HG03520 (cell line): Measurements from ENCODE around the gene PLD5.

Source experiments
- ATAC-seq: cut with Tn5 transposase; IDR thresholded peaks from one replicate; pipeline ENCODE4 v1.9.1; 2021; ENCODE audit warnings: mild to moderate bottlenecking, moderate library complexity; ENCODE audit not compliant: unreplicated experiment

The PLD5 gene

DNA sequence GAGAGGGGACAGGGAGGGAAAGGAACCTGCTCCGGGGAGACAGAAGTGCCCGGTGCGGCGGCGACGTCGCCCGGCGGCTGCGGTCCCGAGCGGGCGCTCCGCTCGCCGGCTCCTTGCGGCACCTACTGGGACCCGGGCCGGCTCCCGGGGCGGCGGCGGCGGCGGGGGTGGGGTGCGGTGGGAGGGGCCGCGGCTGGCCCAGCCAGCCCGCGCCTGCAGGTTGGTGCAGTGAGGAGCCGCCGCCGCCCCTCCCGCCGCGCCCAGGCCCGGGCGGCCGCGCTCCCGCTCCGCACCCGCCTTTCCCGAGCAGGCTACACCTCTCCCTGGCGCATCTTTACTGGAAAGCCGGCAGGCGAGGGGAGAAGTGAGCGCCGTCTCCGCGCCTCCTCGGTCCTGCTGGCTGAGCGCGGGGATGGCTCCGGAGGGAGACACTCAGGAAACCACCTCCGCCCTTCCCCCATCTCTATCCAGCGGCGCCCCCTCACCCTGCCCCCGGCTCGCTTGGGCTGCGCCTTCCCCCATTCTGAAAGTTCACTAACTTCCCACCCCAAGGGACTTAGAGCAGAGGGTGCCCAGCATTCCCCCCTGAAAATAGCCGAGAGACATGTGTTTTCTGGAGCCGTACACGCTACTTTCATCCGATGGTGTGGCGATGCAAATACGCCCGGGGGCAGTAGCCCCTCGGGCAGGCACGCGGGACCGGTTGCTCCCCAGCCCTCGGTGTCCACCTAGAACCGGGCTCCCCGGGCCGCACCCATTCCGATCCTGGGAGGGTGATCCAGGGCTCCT lies at the start of gene PLD5:
Gene PLD5 (minus strand): TSS at position 127 of the 789 bp plus-strand sequence.
- no peak for ATAC-seq

- ATAC-seq: no peak
Observed at GRCh38 chr1:242569867-242570266, 45.4 kb upstream of the PLD5 start.

GRCh38 chr1:242568666-242569065 lies 44.2 kb upstream of the PLD5 start:
- ATAC-seq: no peak

DNA sequence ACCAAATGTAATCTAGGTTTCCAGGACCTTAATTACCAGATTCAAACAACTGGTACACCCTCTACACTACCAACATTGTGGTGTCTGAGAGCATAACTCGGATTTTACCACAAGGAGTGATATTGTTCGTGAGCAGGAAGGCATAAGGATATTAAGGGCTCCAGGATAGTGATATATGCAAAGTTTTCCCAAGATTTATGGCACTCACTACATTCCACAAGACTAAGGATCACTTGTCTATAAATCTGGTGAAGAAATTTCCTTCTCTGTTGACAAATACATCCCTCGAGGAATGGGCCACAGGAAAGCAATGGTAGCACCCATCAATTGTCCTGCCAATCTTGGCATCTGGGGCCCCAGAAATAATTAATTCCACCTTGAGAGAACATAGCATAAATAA lies 43.1 kb upstream of the PLD5 start:
- no peak for ATAC-seq

GRCh38 chr1:242556759-242557158 lies 32.3 kb upstream of the PLD5 start:
- ATAC-seq: no peak

DNA sequence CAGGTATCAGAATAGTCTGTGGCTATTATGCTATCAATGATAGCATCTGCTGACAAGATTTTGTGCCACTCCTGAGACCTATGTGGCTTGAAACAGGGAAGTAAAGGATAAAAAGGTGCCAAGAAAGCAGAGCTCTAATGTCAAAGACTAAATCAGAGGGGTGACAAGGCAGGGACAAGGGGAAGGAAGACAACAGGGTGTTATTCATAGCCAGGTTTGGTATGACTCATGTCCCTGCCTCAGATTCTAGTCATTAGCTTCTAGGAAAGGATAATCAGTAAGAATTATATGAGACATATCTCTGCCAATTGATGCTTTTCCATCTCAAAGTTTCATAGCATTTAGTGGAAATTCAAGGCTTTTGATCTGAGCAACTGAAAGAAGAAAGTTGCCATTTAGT lies 31.8 kb upstream of the PLD5 start:
- no peak for ATAC-seq

DNA sequence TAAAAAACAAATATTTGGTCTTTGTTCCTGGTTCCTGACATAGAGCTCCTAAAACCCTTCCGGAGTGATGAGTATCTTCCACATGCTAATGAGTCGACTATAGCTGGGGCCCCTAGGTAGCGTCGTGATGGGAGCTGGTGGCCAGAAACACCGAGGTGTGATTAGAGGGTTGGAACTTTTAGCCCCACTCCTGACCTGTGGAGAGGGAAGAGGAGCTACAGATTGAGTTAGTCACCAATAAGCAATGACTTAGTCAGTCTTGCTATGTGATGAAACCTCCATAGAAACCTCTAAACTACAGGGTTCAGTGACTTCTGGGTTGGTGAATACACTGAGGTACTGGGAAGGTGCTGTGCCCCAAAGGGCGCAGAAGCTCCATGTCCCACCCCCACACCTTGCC lies 30.1 kb upstream of the PLD5 start:
- ATAC-seq: no peak

- no peak for ATAC-seq
Observed at GRCh38 chr1:242546849-242547729, 22.6 kb upstream of the PLD5 start.

DNA sequence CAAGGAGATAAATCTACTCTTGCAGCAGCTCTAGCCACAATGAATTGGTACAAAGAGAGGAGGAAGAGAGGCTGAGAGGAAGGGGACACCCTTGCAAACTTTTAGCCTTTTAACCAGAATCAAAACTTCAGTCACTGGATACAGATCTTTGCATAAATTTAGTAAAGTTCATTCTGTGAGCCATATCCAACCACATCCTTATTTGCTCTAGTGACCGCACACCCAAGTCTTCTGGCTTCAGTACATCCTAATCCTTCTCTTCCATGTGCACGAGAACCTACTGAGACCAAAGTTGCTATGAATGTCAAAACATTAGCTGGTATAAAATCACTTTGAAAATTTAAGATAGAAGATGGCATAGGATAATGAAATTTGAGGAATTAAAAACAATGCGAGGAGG lies 21.9 kb upstream of the PLD5 start:
- no peak for ATAC-seq

- ATAC-seq: no peak
Observed at GRCh38 chr1:242544071-242544470, 19.6 kb upstream of the PLD5 start.

GRCh38 chr1:242542271-242542670 lies 17.8 kb upstream of the PLD5 start:
- no peak for ATAC-seq

- ATAC-seq: no peak
Observed at GRCh38 chr1:242535986-242536385, 11.5 kb upstream of the PLD5 start.

DNA sequence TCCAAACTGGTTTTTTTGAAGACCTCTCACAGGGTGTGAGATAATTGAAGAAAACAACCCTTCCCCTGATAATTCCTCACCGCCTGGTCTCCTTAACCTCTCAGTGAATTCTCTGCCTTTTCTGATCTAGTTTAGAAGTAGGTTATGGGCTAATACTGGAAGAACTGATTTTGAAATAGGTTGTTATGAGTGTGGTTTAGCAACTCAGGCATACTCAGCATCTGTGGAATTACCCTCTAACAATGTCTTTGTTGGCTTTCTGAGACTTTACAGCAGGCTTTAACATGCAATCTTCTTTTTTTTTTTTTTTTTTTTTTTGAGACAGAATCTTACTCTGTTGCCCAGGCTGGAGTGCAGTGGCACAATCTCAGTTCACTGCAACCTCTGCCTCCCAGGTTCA lies 10.3 kb upstream of the PLD5 start:
- no peak for ATAC-seq

- ATAC-seq: no peak
Observed at GRCh38 chr1:242530761-242531160, 6.3 kb upstream of the PLD5 start.

DNA sequence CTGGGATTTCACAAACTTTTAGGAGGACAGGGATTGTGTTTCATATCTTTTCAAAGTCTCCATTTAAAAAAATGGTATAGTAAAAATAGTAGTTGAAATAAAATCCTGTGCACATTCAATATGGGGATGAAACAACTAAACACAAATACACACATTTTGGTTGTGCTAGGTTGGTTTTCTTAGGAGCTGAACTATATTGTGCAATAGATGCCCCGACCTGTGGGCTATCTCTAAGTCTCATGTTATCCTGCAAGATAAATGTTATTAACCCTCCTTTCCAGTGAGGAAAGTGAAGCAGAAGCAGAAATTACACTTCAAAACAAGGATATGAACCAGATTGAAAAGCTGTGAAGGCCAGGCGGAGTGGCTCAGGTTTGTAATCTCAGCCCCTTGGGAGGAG lies 1.3 kb upstream of the PLD5 start:
- ATAC-seq: no peak

DNA sequence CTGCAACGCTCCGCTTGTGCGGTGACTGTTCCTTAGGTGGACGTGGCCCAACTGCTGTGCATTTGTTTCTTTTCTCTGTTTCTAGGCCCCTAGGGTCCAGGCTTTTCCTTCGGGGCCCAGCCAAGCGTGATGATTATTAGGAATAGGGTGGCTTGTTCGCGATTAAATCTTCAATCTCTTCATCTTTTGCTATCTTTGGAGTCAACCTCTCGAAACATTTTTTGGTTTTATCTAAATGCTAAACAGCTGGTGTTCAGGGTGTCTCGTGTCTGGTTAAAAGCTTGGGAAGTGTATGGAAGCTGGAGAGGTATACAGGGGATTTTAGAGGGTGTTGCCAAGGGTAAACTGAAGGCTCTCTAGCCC lies 844 bp upstream of the PLD5 start:
- ATAC-seq: no peak

GRCh38 chr1:242523719-242524570 lies 552 bp downstream of the PLD5 start:
- ATAC-seq: no peak

GRCh38 chr1:242522996-242523718 lies 1.3 kb downstream of the PLD5 start:
- no peak for ATAC-seq

DNA sequence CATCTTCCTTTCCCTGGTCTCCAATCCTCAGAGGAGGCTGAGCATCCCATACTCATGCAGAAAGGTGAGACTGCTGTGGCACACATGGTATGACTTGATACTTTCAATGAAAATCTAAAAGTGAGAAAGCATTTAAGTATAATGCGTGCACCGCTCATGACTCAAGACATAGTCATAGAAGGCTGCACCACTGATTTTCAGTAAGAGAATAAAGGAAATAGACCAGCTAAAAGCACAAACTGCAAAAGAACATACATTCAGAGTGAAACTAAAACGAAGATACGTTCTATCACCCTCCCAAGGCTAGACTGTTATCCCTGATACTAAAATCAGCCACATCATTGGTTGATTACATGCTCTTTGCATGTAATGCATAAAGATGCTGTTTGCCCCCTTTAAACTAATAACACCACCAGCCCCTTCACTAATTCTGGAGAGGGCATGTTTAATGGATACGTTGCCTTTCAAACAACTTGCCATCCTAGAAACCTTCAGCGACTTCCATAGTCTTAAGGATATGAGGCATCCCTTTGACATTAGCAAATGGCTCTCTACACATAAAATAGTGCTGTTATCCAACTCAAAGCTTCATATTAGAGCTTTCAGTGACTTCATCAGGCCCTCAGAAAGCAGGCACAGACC lies 2.1 kb downstream of the PLD5 start:
- ATAC-seq: no peak

- no peak for ATAC-seq
Observed at GRCh38 chr1:242515555-242515954, 8.9 kb downstream of the PLD5 start.
